Gastroesophageal sphincter (tissue), 3 donors: Measurements from ENCODE around the gene MRAP2.

Experiments
- POLR2A ChIP-seq, 2 donors: fragments of 450-650 bp; IDR thresholded peaks; one replicate each; pipeline ENCODE4 v1.6.1; 2017; ENCODE audit warnings: antibody characterized with exemption in 2 of 2, mild to moderate bottlenecking in 2 of 2, moderate library complexity in 1 of 2
- TF ChIP-seq, protein P1 (sequence below), 4 experiments: fragments of 200-600 bp in 2 of 4; fragments of 450-650 bp in 2 of 4; sonication (generic) in 1 of 4; IDR thresholded peaks; one replicate each; pipeline ENCODE4 v1.5.1; 2017 to 2019; ENCODE audit warnings: antibody characterized with exemption in 4 of 4, mild to moderate bottlenecking in 2 of 4, moderate library complexity in 2 of 4

DNA sequence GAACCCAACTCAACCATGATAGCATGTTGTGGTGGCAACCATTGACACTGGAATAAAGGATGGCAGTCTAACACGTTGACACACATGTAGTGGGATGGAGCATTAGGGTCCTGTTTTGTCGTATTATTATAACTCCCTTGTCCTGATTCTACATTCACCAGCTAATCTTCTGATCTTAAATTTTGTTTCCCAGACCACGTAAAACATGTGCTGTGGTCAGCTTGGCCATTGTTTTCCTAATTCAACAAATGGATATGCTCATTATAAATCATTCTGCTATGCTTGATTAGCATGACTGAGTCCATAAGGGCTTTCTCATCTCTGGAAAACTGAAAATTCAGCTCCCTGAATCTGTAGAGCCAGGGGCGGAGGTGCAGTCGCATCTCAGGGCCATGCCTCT, 15.0 kb downstream of the MRAP2 start:
- no peak for TF ChIP-seq POLR2A (IDR thresholded peaks at IDR 0.05)
- TF ChIP-seq, protein P1, sequence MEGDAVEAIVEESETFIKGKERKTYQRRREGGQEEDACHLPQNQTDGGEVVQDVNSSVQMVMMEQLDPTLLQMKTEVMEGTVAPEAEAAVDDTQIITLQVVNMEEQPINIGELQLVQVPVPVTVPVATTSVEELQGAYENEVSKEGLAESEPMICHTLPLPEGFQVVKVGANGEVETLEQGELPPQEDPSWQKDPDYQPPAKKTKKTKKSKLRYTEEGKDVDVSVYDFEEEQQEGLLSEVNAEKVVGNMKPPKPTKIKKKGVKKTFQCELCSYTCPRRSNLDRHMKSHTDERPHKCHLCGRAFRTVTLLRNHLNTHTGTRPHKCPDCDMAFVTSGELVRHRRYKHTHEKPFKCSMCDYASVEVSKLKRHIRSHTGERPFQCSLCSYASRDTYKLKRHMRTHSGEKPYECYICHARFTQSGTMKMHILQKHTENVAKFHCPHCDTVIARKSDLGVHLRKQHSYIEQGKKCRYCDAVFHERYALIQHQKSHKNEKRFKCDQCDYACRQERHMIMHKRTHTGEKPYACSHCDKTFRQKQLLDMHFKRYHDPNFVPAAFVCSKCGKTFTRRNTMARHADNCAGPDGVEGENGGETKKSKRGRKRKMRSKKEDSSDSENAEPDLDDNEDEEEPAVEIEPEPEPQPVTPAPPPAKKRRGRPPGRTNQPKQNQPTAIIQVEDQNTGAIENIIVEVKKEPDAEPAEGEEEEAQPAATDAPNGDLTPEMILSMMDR (IDR thresholded peaks at IDR 0.05), result no peak
